Hepatocyte (in vitro differentiated cells): ENCODE data around the gene DHX9.

ENCODE experiments used
- EZH2 ChIP-seq: fragments of 200-600 bp; sonication (generic); IDR thresholded peaks from 2 replicates; pipeline ENCODE4 v1.6.1; 2016; ENCODE audit warnings: antibody characterized with exemption, mild to moderate bottlenecking, borderline replicate concordance
- TF ChIP-seq, protein P1 (sequence below): fragments of 200-600 bp; sonication (generic); IDR thresholded peaks from 2 replicates; pipeline ENCODE4 v1.5.1; 2016; ENCODE audit warnings: antibody characterized with exemption, mild to moderate bottlenecking; ENCODE audit not compliant: poor library complexity

DNA sequence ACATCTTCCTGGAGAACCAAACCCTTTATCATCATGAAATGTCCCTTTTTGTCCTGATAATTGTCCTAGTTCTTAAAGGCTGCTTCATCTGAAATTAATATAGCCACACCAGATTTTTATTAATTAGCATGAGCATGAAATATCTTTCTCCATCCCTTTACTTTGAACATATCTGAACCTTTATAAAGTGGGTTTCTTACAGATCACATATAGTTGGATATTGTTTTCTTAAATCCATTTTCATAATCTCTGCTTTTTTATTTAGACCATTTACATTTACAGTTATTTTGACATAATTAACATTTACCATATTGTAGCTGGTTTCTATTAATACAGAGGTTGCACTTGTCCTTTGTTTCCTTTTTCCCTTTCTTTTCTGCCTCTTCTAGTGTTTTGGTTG lies 96.6 kb downstream of the DHX9 start:
- TF ChIP-seq, protein P1, sequence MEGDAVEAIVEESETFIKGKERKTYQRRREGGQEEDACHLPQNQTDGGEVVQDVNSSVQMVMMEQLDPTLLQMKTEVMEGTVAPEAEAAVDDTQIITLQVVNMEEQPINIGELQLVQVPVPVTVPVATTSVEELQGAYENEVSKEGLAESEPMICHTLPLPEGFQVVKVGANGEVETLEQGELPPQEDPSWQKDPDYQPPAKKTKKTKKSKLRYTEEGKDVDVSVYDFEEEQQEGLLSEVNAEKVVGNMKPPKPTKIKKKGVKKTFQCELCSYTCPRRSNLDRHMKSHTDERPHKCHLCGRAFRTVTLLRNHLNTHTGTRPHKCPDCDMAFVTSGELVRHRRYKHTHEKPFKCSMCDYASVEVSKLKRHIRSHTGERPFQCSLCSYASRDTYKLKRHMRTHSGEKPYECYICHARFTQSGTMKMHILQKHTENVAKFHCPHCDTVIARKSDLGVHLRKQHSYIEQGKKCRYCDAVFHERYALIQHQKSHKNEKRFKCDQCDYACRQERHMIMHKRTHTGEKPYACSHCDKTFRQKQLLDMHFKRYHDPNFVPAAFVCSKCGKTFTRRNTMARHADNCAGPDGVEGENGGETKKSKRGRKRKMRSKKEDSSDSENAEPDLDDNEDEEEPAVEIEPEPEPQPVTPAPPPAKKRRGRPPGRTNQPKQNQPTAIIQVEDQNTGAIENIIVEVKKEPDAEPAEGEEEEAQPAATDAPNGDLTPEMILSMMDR, result no peak
- no peak for TF ChIP-seq EZH2
